HG03108 (cell line): ENCODE data around the gene MUC16.

Source experiments
- ATAC-seq: cut with Tn5 transposase; IDR thresholded peaks from one replicate; pipeline ENCODE4 v1.9.1; 2021; ENCODE audit warnings: moderate library complexity; ENCODE audit not compliant: unreplicated experiment

Gene MUC16

DNA sequence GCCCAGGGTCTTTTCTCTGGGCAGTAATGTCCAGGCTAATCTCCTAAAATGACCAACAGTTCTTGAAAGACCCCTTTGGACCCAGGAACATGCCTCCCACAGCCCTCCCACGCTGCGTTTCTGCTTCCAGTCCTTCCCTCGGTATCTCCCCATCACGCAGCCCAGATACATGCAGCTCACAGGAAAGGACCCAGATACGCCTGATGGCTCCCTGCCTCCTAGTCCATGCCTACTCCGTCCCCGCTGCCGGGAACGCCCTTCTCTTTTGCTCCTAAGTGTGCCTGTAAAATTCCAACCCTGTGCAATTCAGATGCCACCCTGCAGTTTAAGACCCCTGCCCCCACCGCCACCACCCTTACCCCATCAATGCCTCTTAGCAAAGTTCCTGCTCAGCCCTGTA is 778 bp downstream of the MUC16 start:
- no peak for ATAC-seq

DNA sequence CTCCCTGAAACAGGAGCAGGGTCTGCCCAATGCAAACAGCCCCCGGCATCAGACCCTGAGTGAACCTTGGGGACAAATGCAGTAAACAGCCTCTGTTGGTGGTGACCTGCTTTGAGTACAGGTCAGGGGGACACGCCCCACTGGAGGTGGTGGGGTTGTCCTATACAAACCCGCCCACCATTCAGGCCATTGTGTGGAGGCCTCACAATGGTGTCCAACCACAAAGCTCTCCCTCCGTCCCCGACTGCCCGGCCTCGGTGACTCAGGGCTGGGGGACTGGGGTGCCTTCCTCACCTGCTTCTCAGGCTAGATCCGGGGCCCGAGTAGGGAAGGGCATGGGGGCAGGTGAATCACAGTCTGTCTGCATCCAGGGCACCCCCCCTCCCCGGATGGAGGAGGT is 1.5 kb downstream of the MUC16 start:
- ATAC-seq = no peak

DNA sequence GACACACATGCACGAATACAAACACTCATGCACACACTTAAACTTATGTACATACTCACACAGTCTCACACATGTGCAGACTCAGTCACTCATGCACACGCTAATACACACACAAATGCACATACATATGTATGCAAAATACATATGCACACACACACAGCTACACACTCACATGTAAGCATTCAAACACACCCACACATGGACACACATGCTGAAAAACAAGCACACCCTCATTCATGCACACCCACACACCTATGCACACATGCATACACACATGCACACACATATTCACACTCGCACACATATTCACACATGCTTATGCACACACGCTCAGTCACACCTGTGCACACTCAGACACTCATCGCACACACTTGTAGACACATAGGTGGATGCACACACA is 9.3 kb downstream of the MUC16 start:
- ATAC-seq = no peak

DNA sequence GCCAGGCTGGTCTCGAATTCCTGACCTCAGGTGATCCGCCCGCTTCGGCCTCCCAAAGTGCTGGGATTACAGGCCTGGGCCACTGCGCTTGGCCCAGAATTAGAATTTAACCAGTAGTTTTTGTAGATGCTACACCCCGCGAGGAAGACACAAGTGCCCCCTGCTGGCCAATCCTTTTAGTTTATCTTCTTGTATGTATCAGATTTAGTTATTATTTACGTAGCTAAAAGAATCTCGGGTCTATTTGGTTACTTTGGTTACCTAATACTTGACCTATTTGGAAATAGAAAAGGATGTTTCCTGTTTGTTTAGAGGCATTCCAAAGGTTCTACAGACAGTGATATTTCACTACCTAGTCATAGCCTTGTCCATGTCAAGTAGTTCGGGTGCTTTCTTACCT is 22.0 kb downstream of the MUC16 start:
- no peak for ATAC-seq

DNA sequence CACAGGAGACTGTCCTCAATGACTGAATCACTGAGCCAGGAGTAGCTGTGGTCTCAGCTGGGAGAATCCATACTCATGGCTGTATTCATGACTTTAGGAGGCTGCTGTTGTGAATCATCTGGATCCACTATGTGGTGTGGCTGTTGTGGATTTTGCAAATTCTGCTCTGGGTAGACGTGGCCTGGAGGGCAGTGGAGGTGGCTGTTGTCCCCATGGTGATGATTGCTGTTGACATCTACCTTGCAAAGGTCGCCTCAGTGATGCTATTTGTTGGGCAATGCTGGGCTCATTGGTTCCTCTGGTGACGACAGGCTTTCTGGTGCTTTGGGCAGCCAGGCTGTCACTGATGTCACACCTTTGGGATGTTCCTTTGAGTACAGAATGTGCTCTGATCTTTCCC is 23.9 kb downstream of the MUC16 start:
- no peak for ATAC-seq

DNA sequence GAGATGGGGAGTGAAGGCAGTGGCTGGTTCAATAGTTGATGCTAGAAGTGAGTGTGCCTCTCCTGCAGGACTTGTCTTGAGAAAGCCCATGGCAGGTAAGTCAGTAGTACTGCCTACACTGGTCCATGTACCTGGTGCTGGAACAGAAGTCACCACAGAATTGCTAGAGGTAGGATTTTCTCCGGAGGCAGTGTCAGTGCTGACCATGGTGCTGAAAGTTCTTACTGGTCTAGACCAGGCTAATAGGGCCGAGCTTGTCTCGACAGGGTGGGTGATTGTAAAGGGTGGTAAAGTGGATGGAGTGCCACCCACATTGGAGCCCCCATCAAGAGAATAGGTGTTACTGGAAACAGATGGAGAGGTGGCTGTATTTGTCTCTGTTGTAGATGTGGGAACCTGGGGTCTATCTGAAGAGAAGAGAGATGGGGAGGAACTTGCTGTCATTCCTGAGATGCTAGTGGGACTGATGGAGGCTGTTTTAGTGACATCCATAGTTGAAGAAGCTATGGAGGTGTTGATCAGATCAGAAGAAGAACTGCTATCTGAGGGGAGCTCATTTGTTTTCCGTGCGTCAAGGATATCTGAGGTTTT is 36.6 kb downstream of the MUC16 start:
- no peak for ATAC-seq

DNA sequence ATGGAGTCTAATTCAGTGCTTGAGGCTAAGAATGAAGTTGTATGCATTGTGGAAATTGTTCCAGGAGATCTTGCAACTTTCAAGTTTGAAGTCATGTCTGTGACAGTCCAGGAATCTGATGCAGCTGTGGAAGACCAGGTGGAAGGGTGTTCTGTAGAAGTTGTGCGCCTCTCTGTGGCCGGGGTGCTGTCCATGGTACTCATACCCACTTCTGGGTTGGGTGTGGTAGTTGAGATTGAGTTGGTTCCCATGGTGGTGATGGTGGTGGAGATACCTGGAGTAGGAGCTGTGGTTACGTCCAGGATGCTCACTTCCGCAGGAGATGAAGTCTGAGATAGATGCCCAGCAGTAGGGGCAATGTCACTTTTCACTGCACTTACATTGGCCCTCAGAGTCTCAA is 44.3 kb downstream of the MUC16 start:
- ATAC-seq = no peak
